Endothelial cell of umbilical vein (primary cell): Measurements from ENCODE around the gene LIN7C.

ENCODE experiments used
- EZH2 ChIP-seq: IDR thresholded peaks from 2 replicates; pipeline ENCODE4 v1.6.1; 2012; ENCODE audit warnings: borderline replicate concordance, low read depth, mild to moderate bottlenecking, moderate library complexity, low read length, inconsistent platforms; ENCODE audit not compliant: severe bottlenecking
- POLR2A ChIP-seq: IDR thresholded peaks from 2 replicates; pipeline ENCODE4 v1.6.1; 2012; ENCODE audit warnings: low read depth, mild to moderate bottlenecking, control low read depth, low read length

DNA sequence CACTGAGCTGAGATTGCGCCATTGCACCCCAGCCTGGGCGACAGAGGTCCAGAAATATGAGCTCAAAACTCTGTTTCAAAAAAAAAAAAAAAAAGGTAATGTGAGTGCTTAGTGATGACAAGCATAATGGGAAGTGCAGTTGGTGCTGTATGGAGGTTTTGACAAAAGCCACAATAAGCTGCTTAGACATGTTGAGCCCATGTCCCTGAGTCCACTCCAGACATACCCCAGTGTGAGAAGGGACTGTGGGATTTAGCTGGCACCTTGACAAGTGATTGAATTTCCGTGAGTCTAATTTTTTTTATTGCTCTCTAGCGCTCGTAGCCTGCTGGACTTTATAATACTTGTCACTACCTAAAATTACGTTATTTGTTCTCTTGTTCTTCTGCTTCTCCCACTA, 18.9 kb downstream of the LIN7C start:
- no peak for TF ChIP-seq EZH2
- no peak for TF ChIP-seq POLR2A
